Transverse colon (tissue), 4 donors: ENCODE measurements around the gene MTERF4. TPM values are rescaled to one million over a fixed set of nuclear protein-coding genes. Genes with fewer than 3 reads are reported as not detected.

Experiments
- DNase-seq: peaks from one replicate; pipeline ENCODE4 v3.0.0-alpha.2; 2019
- H3K27ac ChIP-seq, 4 donors: fragments of 200-600 bp; sonication (generic); 2 replicates each; pipeline ENCODE4 v1.5.1; 2016 to 2018; ENCODE audit warnings: inconsistent platforms in 4 of 4
- H3K27me3 ChIP-seq: fragments of 200-600 bp; sonication (generic); 2 replicates; pipeline ENCODE4 v1.5.1; 2017; ENCODE audit warnings: inconsistent platforms
- H3K36me3 ChIP-seq, 4 donors: fragments of 200-600 bp; sonication (generic); 2 replicates each; pipeline ENCODE4 v1.5.1; 2017 to 2019; ENCODE audit warnings: inconsistent platforms in 4 of 4
- H3K4me1 ChIP-seq, 4 donors: fragments of 200-600 bp; sonication (generic); 2 replicates each; pipeline ENCODE4 v1.5.1; 2017 to 2020; ENCODE audit warnings: inconsistent platforms in 4 of 4
- H3K4me3 ChIP-seq, 4 donors: fragments of 200-600 bp; sonication (generic); 1 replicate in 1 of 4; 2 replicates in 3 of 4; pipeline versions ENCODE4 v1.5.1 to v1.6.1; 2017 to 2019; ENCODE audit warnings: inconsistent platforms in 4 of 4
- H3K9me3 ChIP-seq, 2 donors: fragments of 200-600 bp; sonication (generic); 2 replicates each; pipeline ENCODE4 v1.5.1; 2017 to 2019; ENCODE audit warnings: inconsistent platforms in 2 of 2
- CTCF ChIP-seq, 5 experiments: fragments of 200-600 bp in 3 of 5; fragments of 450-650 bp in 2 of 5; sonication (generic) in 3 of 5; IDR thresholded peaks; 1 replicate in 2 of 5; 2 replicates in 3 of 5; pipeline ENCODE4 v1.5.1; 2016 to 2017; ENCODE audit warnings: antibody characterized with exemption in 5 of 5, inconsistent platforms in 3 of 5, mild to moderate bottlenecking in 2 of 5, moderate library complexity in 1 of 5
- EP300 ChIP-seq: sonication (generic); formaldehyde crosslinking; IDR thresholded peaks from one replicate; pipeline ENCODE4 v1.6.1; 2017; ENCODE audit warnings: antibody characterized with exemption, low read depth
- POLR2A ChIP-seq: fragments of 450-650 bp; IDR thresholded peaks from one replicate; pipeline ENCODE4 v1.6.1; 2016; ENCODE audit warnings: antibody characterized with exemption, mild to moderate bottlenecking, moderate library complexity
- POLR2AphosphoS5 ChIP-seq, 3 donors: sonication (generic); formaldehyde crosslinking; IDR thresholded peaks; one replicate each; pipeline ENCODE4 v1.6.1; 2016; ENCODE audit warnings: antibody characterized with exemption in 3 of 3
- WGBS, 2 donors: methylation state at CpG; one replicate each; pipeline ENCODE4 v1.1.5; 2018; ENCODE audit warnings: low coverage in 1 of 2; 5-methylcytosine and 5-hydroxymethylcytosine counted together
- in situ Hi-C, 4 donors: fragments of 200-750 bp; cut with MboI; loops; one replicate each; pipeline versions ENCODE4 v1.15.0 to v1.15.1; 2017; ENCODE audit warnings: low sequenced_read_pairs in 3 of 4, low pct_ligation_motif_present in 1 of 4, low pct_unique_long_range_greater_than_20kb in 1 of 4
- intact Hi-C: fragments of 100-400 bp; cut with DNase I; formaldehyde crosslinking; loops from one replicate; pipeline ENCODE4 v1.15.1; 2023; ENCODE audit warnings: low total_unique reads
- total RNA-seq, 4 donors: library from RNA; depleted of rRNA; stranded (reverse); fragments of >200 nt; gene quantifications; one replicate each; pipeline ENCODE4 v1.1.0, GENCODE V29; 2016

Gene MTERF4
- total RNA-seq, 4 donors from 2014 or later: 25.4 to 161 (median 34.3) TPM

GRCh38 chr2:241050624-241051577, 51.2 kb downstream of the MTERF4 start:
- Histone ChIP-seq H3K27ac (no peak overlapping the region), H3K4me3 (no peak overlapping the region), H3K9me3 (no peaks in the 10 kb centered on the region), H3K36me3 (no peaks in the 10 kb centered on the region), H3K27me3 (no peaks in the 10 kb centered on the region), H3K4me1 (no peaks in the 10 kb centered on the region)
- in situ Hi-C loops (no loop called here), intact Hi-C loops (no loop called here)
- 84% methylated on average over 18 of the region's 18 CpGs; no CpG with 5 or more reads in 1 of the 2 donors for WGBS, 2 donors
- peak; percentile 6 for DNase-seq
- no peak for TF ChIP-seq POLR2AphosphoS5 (IDR thresholded peaks at IDR 0.05)
- no peak for TF ChIP-seq CTCF (IDR thresholded peaks at IDR 0.05)
- no peak for TF ChIP-seq POLR2A
- TF ChIP-seq EP300: no peak

- Histone ChIP-seq H3K27me3 (no peaks in the 10 kb centered on the region), H3K9me3 (no peaks in the 10 kb centered on the region), H3K4me1 (no peaks in the 10 kb centered on the region), H3K27ac (no peak overlapping the region), H3K4me3 (no peak overlapping the region), H3K36me3 (no peaks in the 10 kb centered on the region)
- intact Hi-C loops: no loop called here
- peak; percentile 6 for DNase-seq
- TF ChIP-seq EP300 (no peak), CTCF (IDR thresholded peaks at IDR 0.05) (no peak), POLR2AphosphoS5 (IDR thresholded peaks at IDR 0.05) (no peak), POLR2A (no peak)
- WGBS, 2 donors: 76 to 80% methylated on average over 1 to 37 of the region's 38 CpGs
- in situ Hi-C loops: no loop called here
These were observed 52.1 kb downstream of the MTERF4 start for GRCh38 chr2:241049739-241050623.

GRCh38 chr2:241048949-241049343, 53.1 kb downstream of the MTERF4 start:
- 91 to 100% methylated on average over 2 to 11 of the region's 11 CpGs for WGBS, 2 donors
- Histone ChIP-seq H3K4me1 (no peaks in the 10 kb centered on the region), H3K36me3 (no peaks in the 10 kb centered on the region), H3K9me3 (peaks cover 0 to 2% of the 10 kb centered on the region in 2 donors), H3K27ac (no peak overlapping the region), H3K27me3 (no peaks in the 10 kb centered on the region), H3K4me3 (no peak overlapping the region)
- intact Hi-C loops (no loop called here), in situ Hi-C loops (no loop called here)
- no peak for DNase-seq
- no peak for TF ChIP-seq EP300
- TF ChIP-seq POLR2A: no peak
- no peak for TF ChIP-seq CTCF (IDR thresholded peaks at IDR 0.05)
- no peak for TF ChIP-seq POLR2AphosphoS5 (IDR thresholded peaks at IDR 0.05)
